Hypothalamus (tissue), 51 donors: ENCODE data around the gene C10orf120.

ENCODE experiments used
- DNase-seq, 51 donors: peaks; one replicate each; lab custom pipeline; 2025; lab: John Stamatoyannopoulos, UW

The C10orf120 gene

DNA sequence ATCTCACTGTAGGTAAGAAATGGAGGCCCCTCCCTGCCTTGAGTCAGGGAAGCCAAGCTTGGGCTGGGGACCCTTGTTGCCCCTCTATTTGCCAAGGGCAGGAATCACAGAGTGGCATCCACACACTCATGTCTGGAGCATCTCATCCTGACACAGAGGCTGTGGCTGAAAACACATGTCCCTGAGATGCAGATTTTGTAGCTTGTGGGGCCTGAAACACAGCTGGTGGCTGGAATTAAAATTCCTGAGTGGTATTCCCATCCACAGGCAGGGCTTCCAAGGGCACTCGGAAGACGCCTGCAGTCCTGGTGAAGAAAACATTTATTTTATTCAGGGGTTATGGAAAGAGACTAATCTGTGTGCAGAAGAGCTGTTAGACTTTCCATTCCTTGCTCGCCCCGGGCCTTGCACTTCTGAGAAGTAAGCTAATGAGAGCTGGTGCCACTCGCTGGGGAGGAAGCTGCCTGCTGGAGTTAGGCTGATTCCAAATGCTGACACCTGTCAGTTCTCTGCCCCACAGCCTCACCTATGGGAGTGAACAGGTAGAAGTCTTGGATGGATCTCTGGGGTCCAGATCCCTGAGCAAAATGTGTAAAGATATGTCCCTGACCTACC lies 36.0 kb downstream of the C10orf120 start:
- no peak for DNase-seq

DNA sequence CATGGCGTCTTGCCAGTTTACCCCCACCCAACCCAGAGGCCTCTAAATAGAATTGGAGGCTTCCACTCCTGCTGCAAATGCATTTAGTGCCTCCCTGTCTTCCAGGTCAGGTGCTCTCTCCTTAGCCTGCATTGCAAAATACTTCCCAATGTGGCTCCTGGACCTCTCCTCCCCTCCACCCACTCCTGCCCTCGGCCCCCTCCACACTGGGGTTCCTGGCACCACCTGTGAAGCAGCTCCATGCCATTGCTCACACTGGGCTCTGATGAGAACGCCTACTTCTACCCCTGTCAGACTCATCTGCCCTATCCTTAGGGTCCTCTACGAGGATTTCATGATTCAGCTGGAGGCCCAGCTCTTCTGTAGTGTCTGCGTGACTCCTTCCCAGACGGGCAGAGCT lies 37.4 kb downstream of the C10orf120 start:
- DNase-seq: no peak

DNA sequence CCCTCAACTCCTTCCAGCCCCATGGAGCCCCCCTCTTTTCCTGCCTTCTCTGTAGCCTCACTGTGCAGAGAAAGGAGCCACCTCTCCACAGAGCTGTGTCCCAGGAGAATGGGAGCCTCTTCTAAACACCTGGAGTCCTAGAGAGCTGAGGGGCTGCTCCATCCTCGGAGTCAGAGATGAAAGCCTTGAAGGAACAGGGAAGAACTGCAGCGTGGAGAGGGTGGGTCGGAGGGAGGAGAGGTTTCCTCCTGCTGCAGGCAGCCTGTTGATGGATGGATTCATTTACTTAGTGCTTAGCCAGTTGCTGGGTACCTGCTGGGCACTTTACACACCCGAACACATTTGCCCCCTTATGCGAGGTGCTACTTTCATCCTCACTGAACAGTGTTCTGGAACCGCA lies 39.0 kb downstream of the C10orf120 start:
- DNase-seq: no peak

DNA sequence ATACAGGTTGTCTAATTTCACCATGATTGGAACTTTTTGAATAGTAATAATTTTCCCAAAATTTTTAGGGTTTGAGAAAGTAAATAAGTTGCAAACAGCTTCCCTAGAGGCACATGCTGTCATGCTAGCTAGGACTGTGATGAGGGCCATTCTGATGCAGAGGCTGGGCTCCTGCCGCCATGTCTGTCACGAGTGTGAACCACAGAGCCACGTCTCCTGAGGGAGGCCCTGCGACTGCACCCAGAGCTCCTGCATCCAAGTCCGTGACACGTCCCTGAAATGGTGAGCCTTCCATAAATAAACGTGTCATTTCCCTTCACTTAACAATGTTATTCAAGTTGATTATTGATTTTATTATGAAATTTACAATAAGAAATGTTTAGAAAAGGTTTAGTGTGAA lies 40.0 kb downstream of the C10orf120 start:
- no peak for DNase-seq

DNA sequence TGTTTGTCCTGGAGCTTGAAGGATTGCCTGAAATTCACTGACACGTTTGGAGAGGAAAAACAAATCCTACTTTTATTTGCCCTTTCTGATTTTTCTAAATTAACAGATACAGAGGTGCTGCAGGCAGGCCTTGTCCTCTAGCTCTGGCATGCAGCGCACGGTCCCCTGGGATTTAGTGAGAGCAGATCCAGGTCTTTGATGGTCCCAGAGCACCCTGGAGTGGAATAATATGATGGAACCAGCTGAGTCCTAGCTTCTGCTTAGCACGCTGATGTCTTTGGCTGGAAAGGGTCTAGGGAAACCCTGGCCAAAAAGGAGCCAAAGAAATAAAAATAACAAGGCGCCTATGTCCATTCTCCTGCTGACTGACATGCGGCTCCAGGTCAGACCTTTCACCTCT lies 40.5 kb downstream of the C10orf120 start:
- no peak for DNase-seq

DNA sequence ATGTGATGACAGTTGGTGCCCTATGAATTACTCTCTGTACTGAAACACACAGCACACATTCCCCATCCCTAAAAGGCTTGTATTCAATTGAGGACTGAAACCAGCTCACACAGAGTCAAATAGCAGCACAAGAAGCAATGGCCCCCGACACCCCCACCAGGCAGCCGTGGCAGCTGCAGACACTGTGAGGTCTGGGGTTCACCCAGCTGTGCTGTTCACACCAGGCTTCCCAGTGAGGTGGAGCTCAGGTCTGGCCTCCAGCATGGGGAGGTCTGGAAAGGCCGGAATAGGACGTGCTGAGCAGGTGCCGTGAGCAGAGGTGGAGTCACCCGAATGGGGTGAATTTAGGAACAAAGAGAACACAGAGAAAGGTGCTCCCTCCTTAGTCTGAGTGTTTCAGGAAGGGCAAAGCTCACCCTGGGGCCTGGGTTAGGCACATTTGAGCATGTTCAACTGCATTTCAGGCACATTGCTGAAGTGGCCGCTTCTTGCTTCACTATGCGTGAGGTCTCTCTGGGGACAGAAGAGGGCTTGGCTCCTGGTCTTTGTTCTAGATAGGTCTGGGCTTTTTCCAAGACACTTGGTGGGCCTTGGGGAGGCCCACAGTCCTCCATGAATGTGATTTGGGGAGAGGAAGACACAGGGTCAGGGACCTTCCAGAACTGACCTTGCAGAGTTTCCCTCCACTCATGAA lies 41.1 kb downstream of the C10orf120 start:
- DNase-seq: no peak

DNA sequence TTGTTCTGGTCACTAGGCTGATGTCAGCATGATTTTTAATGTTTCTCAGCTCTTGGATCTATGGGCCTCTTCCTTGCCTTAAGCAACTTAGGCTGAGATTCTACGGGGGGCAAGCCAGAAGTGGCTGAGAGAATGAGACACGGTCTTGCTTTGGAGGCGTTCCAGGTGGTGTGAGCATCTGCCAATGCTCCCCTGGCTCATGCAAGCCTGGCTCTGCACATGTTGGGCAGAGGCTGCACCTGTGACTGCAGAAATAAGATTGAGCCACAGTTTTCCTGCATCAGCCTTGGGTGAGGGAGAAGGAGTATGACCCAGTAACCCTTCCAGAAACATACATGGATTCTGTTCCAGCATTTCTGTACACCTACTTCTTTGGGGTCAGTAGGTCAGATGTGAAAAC lies 41.9 kb downstream of the C10orf120 start:
- DNase-seq: peak in 2 of 51 donors; percentile 2 to 4

DNA sequence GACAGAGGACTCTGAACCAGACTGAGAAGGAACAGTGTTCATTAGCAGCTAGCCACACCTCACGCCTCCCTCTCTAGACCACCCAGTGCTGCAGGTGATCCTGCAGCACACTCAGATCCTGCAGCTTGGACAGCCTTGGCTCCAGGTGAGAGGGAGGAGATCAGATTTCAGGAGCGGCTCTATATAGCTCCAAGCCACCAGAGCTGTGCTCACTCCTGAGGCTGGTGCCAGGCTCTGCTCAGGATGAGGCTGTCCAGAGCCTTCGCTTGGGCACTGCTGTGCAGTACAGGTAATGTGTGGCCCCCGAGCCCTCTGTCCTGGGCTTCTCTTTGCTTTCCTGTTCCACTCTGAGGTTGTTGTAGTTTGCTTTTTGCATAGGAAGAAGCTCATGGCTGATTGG lies 42.4 kb downstream of the C10orf120 start:
- no peak for DNase-seq

DNA sequence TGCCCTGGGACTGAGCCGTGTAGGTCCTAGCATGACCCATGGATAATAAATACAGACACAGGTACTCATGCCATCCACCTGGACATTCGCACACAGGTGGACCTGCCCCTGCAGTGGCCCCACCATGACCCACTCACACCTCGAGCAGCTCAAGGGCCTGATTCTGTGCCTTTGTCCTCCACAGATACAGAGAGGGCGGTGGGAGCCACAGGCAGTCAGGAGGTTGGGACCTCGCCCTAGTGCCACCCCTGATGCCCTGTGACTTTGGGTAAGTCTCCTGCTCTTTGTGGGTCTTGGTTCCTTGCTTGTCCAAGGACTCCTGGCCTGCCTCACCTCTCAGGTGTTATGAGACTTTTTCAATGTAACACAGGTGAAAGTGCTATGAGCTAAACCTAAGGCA lies 42.9 kb downstream of the C10orf120 start:
- no peak for DNase-seq

DNA sequence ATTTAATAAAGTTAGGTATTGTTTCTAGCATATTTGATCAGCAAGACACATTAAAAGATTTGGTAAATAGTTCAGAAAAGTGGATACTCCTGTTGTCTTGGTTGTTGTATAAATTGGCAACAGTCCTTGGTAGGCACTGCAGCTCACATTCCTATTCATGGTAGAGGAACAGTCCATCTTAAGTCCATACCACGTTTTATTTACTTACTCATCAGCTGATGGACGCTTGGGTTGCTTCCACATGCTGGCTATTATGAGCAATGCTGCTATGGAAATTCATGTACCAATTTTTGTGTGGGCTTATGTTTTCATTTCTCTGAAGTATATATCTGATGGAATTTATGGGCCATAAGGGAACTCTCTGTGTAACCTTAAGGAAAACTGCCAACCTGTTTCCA lies 43.3 kb downstream of the C10orf120 start:
- no peak for DNase-seq

DNA sequence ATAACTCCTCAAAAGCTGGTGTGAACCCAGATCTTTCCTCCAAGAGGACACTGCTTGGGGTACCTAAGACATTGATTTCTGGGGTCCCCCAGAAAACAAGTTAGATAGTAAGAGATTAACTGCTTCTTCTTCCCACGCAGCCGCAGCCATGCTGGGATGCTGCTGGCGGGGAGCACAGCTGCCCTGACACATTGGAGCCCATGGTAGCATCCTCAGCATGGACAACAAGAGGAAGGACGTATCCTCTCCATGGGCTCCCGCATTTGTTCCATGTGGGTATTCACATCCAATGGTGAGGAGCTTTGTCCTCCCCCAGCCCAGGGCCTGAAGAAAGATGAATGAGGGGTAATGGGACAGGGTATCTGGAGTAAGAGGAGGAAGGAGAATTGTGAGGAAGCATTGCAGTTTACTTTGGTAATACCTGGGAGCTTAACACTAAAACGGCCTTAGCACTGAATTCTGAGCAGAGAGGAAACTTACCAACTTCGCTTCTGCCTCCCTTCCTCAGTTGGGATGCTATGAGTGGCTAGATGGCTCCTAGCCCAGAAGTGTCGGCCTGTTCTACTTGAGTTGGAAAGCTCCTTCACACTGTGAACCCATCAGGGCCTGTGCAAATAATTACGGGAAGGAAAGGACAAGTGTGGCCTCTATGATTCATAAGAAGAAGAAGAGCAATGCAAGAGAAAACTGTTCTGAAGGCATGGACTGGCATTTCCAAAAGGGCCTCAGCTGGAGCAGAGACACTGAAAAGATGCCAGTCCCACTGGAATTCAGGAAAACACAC lies 43.9 kb downstream of the C10orf120 start:
- peak in 7 of 51 donors; percentile 6 to 18 (median 16) for DNase-seq

DNA sequence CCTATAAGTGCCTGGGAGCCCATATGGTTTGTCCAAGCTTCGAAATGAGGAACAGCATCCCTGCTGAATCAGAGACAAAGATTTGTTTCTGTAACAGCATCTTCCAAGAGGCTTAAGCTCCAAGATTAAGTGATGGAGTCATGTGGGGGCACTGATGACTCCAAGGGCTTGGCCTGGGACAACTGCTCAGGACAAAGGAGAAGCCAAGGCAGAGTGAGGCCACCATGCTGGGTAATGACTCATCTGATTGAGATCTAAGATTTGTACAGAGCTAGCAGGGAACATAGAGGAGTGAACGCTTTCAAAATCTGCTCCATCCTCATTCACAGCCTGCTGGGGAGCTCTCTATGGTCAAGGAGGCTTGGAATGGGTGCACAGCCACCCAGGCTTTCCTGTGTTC lies 49.3 kb downstream of the C10orf120 start:
- no peak for DNase-seq

DNA sequence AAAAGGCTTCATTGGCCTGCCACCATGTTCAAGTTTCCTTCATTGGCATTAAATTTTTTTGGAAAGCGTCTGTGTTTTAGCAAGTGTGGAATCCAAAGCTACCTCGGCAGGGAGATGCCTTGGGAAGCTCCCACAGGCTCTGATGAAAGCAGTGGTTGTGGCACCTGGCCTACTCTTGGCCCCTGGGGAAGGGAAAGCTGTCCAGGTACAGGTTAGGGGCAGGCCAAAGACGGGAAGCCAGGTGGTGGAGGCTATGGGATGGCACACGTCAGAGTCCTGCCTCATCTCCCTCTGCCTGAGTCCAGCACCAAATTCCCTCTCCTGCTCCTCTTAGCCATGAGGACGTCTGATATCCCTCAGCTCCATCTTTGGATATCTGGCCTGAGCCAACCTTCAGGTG lies 49.7 kb downstream of the C10orf120 start:
- DNase-seq: no peak

DNA sequence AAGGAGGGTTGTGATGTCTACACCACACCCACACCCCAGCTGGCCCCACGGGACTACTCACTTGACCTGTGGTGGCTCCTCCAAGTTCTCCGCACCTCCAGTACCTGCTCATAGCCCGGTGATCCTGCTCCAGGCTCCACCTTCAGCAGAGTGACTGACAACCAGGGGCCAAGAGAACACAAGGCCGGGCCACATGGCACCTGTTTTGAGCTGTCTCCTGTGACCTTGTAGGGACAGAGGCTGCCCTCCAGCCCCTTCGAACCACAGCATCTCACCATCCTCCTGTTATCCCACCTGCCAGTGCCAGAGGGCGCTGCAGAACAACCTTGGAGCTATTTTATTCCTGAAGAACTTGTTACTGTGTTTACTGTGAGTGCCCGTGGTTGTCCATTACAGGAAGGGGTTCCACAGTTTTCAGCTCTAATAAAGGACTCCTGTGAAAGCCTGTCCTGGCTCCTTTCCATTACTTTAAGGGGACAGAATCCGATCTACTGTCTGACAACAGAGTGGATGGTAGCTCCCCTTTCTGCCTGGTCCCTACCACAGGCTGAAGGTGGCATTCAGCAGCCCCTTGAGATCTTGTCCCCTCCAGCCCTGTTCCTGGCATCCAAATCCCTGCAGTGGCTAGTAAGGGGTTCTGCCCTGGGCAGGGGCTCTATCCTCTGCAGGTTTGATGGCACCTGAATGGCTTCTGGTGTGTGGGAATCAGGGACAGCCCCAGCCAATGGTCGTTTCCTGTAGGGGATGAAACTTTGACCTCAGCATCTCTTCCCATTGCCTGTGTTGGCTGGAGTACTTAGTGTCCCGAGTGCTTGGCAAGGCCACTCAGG lies 50.8 kb downstream of the C10orf120 start:
- peak in 43 of 51 donors; percentile 5 to 76 (median 37) for DNase-seq
